Right atrium auricular region (tissue), 2 donors: ENCODE data around the gene C16orf87. TPM values are rescaled to one million over a fixed set of nuclear protein-coding genes. Genes with fewer than 3 reads are reported as not detected.

Experiments
- DNase-seq: peaks from one replicate; pipeline ENCODE4 v3.0.0-alpha.2; 2019; ENCODE audit warnings: low spot score
- H3K27ac ChIP-seq, 2 donors: fragments of 200-600 bp; sonication (generic); 1 replicate in 1 of 2; 2 replicates in 1 of 2; pipeline ENCODE4 v1.5.1; 2016 to 2019
- H3K27me3 ChIP-seq, 2 donors: fragments of 200-600 bp; sonication (generic); one replicate each; pipeline versions ENCODE4 v1.5.1 to v1.6.0; 2017 to 2019
- H3K36me3 ChIP-seq: fragments of 200-600 bp; sonication (generic); one replicate; pipeline ENCODE4 v1.5.1; 2016
- H3K4me1 ChIP-seq, 2 donors: fragments of 200-600 bp; sonication (generic); one replicate each; pipeline versions ENCODE4 v1.5.1 to v1.6.0; 2017 to 2019
- H3K4me3 ChIP-seq, 2 donors: fragments of 200-600 bp; sonication (generic); 1 replicate in 1 of 2; 2 replicates in 1 of 2; pipeline ENCODE4 v1.5.1; 2017 to 2019; ENCODE audit warnings: mild to moderate bottlenecking in 1 of 2, moderate library complexity in 1 of 2
- H3K9me3 ChIP-seq, 2 donors: fragments of 200-600 bp; sonication (generic); one replicate each; pipeline ENCODE4 v1.5.1; 2019
- CTCF ChIP-seq, 2 donors: fragments of 200-600 bp; sonication (generic); IDR thresholded peaks; one replicate each; pipeline ENCODE4 v1.5.1; 2019; ENCODE audit warnings: antibody characterized with exemption in 2 of 2
- total RNA-seq, 2 donors: library from RNA; depleted of rRNA; stranded (reverse); fragments of >200 nt; gene quantifications; one replicate each; pipeline ENCODE4 v1.1.0, GENCODE V29; 2016

C16orf87 gene
- total RNA-seq, 2 donors from 2014 or later: 12.0 to 14.1 TPM

- Histone ChIP-seq H3K36me3 (no peaks in the 10 kb centered on the region), H3K4me3 (peak overlapping the region; percentile 36 to 45), H3K4me1 (peaks cover 0 to 13% of the 10 kb centered on the region in 2 donors), H3K9me3 (no peaks in the 10 kb centered on the region), H3K27me3 (no peaks in the 10 kb centered on the region), H3K27ac (peak overlapping the region; percentile 86 to 95)
- TF ChIP-seq CTCF (IDR thresholded peaks at IDR 0.05): no peak
- peak; percentile 67 for DNase-seq
Observed at GRCh38 chr16:46757339-46758050, 73.5 kb downstream of the C16orf87 start.

GRCh38 chr16:46756772-46757171 is 74.2 kb downstream of the C16orf87 start:
- no peak for DNase-seq
- Histone ChIP-seq H3K4me1 (peaks cover 0 to 13% of the 10 kb centered on the region in 2 donors), H3K27ac (peak overlapping the region; percentile 86 to 95), H3K4me3 (peak overlapping the region; percentile 18 to 36), H3K27me3 (no peaks in the 10 kb centered on the region), H3K36me3 (no peaks in the 10 kb centered on the region), H3K9me3 (no peaks in the 10 kb centered on the region)
- TF ChIP-seq CTCF (IDR thresholded peaks at IDR 0.05): no peak

GRCh38 chr16:46753015-46753414 is 78.0 kb downstream of the C16orf87 start:
- no peaks in the 10 kb centered on the region for H3K9me3 ChIP-seq
- no peaks in the 10 kb centered on the region for H3K27me3 ChIP-seq
- H3K4me3 ChIP-seq: no peak overlapping the region
- peaks cover 0 to 37% of the 10 kb centered on the region in 2 donors for H3K4me1 ChIP-seq
- DNase-seq: no peak
- no peaks in the 10 kb centered on the region for H3K36me3 ChIP-seq
- TF ChIP-seq CTCF (IDR thresholded peaks at IDR 0.05): no peak
- peak overlapping the region; percentile 86 to 95 for H3K27ac ChIP-seq

GRCh38 chr16:46751381-46751780 is 79.6 kb downstream of the C16orf87 start:
- Histone ChIP-seq H3K27me3 (no peaks in the 10 kb centered on the region), H3K4me1 (peaks cover 0 to 31% of the 10 kb centered on the region in 2 donors), H3K36me3 (peaks cover 3% of the 10 kb centered on the region), H3K9me3 (no peaks in the 10 kb centered on the region), H3K27ac (peak overlapping the region; percentile 86 to 95), H3K4me3 (no peak overlapping the region)
- no peak for TF ChIP-seq CTCF (IDR thresholded peaks at IDR 0.05)
- DNase-seq: no peak

- TF ChIP-seq CTCF (IDR thresholded peaks at IDR 0.05): no peak
- no peaks in the 10 kb centered on the region for H3K27me3 ChIP-seq
- H3K4me1 ChIP-seq: peaks cover 0 to 24% of the 10 kb centered on the region in 2 donors
- H3K9me3 ChIP-seq: no peaks in the 10 kb centered on the region
- peak overlapping the region in 1 of 2 donors; percentile 22 for H3K4me3 ChIP-seq
- H3K27ac ChIP-seq: peak overlapping the region; percentile 86 to 95
- peaks cover 3% of the 10 kb centered on the region for H3K36me3 ChIP-seq
- DNase-seq: no peak
Observed at GRCh38 chr16:46748775-46749705, 81.9 kb downstream of the C16orf87 start.
